OCI-LY1 (cell line): ENCODE data around the gene SSBP3.

Experiments used
- H2AFZ ChIP-seq: fragments of 200-600 bp; sonication (generic), shearing (Covaris generic); 2 replicates; pipeline ENCODE4 v1.6.0; 2014; ENCODE audit warnings: antibody characterized with exemption, mild to moderate bottlenecking, low read length
- H3F3A ChIP-seq: fragments of 200-600 bp; sonication (generic), shearing (Covaris generic); 2 replicates; pipeline ENCODE4 v1.6.0; 2014; ENCODE audit warnings: mild to moderate bottlenecking, antibody characterized with exemption, low read length, moderate library complexity; ENCODE audit not compliant: insufficient read depth
- H3K27ac ChIP-seq: fragments of 200-600 bp; sonication (generic); 2 replicates; pipeline ENCODE4 v1.5.1; 2014; ENCODE audit warnings: low read length, mixed run types, mild to moderate bottlenecking, low read depth; ENCODE audit not compliant: poor library complexity, severe bottlenecking
- H3K27me3 ChIP-seq: fragments of 200-600 bp; sonication (generic); 2 replicates; pipeline ENCODE4 v1.6.0; 2014; ENCODE audit warnings: antibody characterized with exemption, mild to moderate bottlenecking, low read length, moderate library complexity; ENCODE audit not compliant: insufficient read depth
- H3K36me3 ChIP-seq: fragments of 200-600 bp; sonication (generic); 2 replicates; pipeline ENCODE4 v1.6.1; 2014; ENCODE audit warnings: mild to moderate bottlenecking, antibody characterized with exemption, low read length, moderate library complexity, mixed read lengths; ENCODE audit not compliant: insufficient read depth
- H3K4me1 ChIP-seq: fragments of 200-600 bp; sonication (generic); 2 replicates; pipeline ENCODE4 v1.5.1; 2014; ENCODE audit warnings: mild to moderate bottlenecking, low read length, moderate library complexity; ENCODE audit not compliant: insufficient read depth, severe bottlenecking
- H3K4me2 ChIP-seq: fragments of 200-600 bp; sonication (generic), shearing (Covaris generic); 2 replicates; pipeline ENCODE4 v1.6.1; 2014; ENCODE audit warnings: low read length
- H3K4me3 ChIP-seq: fragments of 200-600 bp; sonication (generic); 2 replicates; pipeline ENCODE4 v1.5.1; 2014; ENCODE audit warnings: low read length, low read depth, mild to moderate bottlenecking, mixed read lengths; ENCODE audit not compliant: poor library complexity, severe bottlenecking
- H3K79me2 ChIP-seq: fragments of 200-600 bp; shearing (Covaris generic); 2 replicates; pipeline ENCODE4 v1.6.1; 2016; ENCODE audit warnings: mixed run types, low read length, mixed read lengths; ENCODE audit not compliant: insufficient read depth
- H3K9ac ChIP-seq: fragments of 200-600 bp; sonication (generic), shearing (Covaris generic); 2 replicates; pipeline ENCODE4 v1.6.1; 2014; ENCODE audit warnings: mild to moderate bottlenecking, low read length, mixed read lengths
- H3K9me2 ChIP-seq: fragments of 200-600 bp; sonication (generic), shearing (Covaris generic); 2 replicates; pipeline ENCODE4 v1.6.1; 2014; ENCODE audit warnings: low read depth, mild to moderate bottlenecking, low read length, mixed read lengths
- H3K9me3 ChIP-seq: fragments of 200-600 bp; shearing (Covaris generic); 2 replicates; pipeline ENCODE4 v1.6.1; 2014; ENCODE audit warnings: low read length, mixed read lengths
- H4K20me1 ChIP-seq: fragments of 200-600 bp; sonication (generic), shearing (Covaris generic); 2 replicates; pipeline ENCODE4 v1.6.0; 2016; ENCODE audit warnings: mild to moderate bottlenecking, low read length; ENCODE audit not compliant: insufficient read depth
- CTCF ChIP-seq: fragments of 200-600 bp; sonication (generic), shearing (Covaris generic); IDR thresholded peaks from 2 replicates; pipeline ENCODE4 v1.5.1; 2017; ENCODE audit warnings: mild to moderate bottlenecking, antibody characterized with exemption, low read length, moderate library complexity, mixed read lengths
- EZH2 ChIP-seq: fragments of 200-600 bp; sonication (generic), shearing (Covaris generic); IDR thresholded peaks from 2 replicates; pipeline ENCODE4 v1.8.0; 2017; ENCODE audit warnings: borderline replicate concordance, mixed run types, mild to moderate bottlenecking, antibody characterized with exemption, low read length, moderate library complexity, mixed read lengths

Gene SSBP3

GRCh38 chr1:54257876-54258275 is 148.3 kb downstream of the SSBP3 start:
- no peaks in the 10 kb centered on the region for H4K20me1 ChIP-seq

GRCh38 chr1:54257346-54257620 is 148.9 kb downstream of the SSBP3 start:
- Histone ChIP-seq H3F3A (no peaks in the 10 kb centered on the region), H4K20me1 (no peaks in the 10 kb centered on the region), H3K9ac (no peak overlapping the region), H3K9me2 (no peaks in the 10 kb centered on the region), H3K9me3 (no peaks in the 10 kb centered on the region), H3K27me3 (no peaks in the 10 kb centered on the region), H3K79me2 (no peaks in the 10 kb centered on the region), H3K27ac (no peak overlapping the region), H3K36me3 (no peaks in the 10 kb centered on the region), H3K4me2 (no peak overlapping the region), H3K4me1 (no peaks in the 10 kb centered on the region), H2AFZ (no peak overlapping the region), H3K4me3 (no peak overlapping the region)
- no peak for TF ChIP-seq CTCF
- TF ChIP-seq EZH2, result no peak

More at GRCh38 chr1:54257876-54258275, 148.3 kb downstream of the SSBP3 start:
- Histone ChIP-seq H3K27ac (no peak overlapping the region), H2AFZ (no peak overlapping the region), H3K36me3 (no peaks in the 10 kb centered on the region), H3F3A (no peaks in the 10 kb centered on the region), H3K9me2 (no peaks in the 10 kb centered on the region), H3K4me2 (no peak overlapping the region), H3K4me3 (no peak overlapping the region), H3K27me3 (no peaks in the 10 kb centered on the region), H3K4me1 (no peaks in the 10 kb centered on the region), H3K9ac (no peak overlapping the region), H3K9me3 (no peaks in the 10 kb centered on the region), H3K79me2 (no peaks in the 10 kb centered on the region)
- TF ChIP-seq CTCF, result no peak
- no peak for TF ChIP-seq EZH2

- no peak overlapping the region for H3K9ac ChIP-seq
- H3K79me2 ChIP-seq, result no peaks in the 10 kb centered on the region
- H2AFZ ChIP-seq, result no peak overlapping the region
- no peaks in the 10 kb centered on the region for H3K9me2 ChIP-seq
- no peaks in the 10 kb centered on the region for H3K9me3 ChIP-seq
- no peak overlapping the region for H3K4me2 ChIP-seq
- no peaks in the 10 kb centered on the region for H3F3A ChIP-seq
- H4K20me1 ChIP-seq, result no peaks in the 10 kb centered on the region
- no peaks in the 10 kb centered on the region for H3K27me3 ChIP-seq
- no peaks in the 10 kb centered on the region for H3K4me1 ChIP-seq
- no peaks in the 10 kb centered on the region for H3K36me3 ChIP-seq
- no peak overlapping the region for H3K4me3 ChIP-seq
- no peak overlapping the region for H3K27ac ChIP-seq
- no peak for TF ChIP-seq CTCF
- no peak for TF ChIP-seq EZH2
Measured at GRCh38 chr1:54256522-54257345, 149.5 kb downstream of the SSBP3 start.
